ENCODE data around the gene FIG4.

Gene FIG4

GRCh38 chr6:109669811-109670210 is 21.3 kb upstream of the FIG4 start:
- Histone ChIP-seq H3K79me2 (ENCODE audit: control insufficient read depth, low read length) (no peaks in the 10 kb centered on the region), H3K27me3 (ENCODE audit: control insufficient read depth, low read length) (no peaks in the 10 kb centered on the region), H3K4me1 (ENCODE audit: control insufficient read depth, low read length) (peaks cover 5% of the 10 kb centered on the region), H3K4me2 (ENCODE audit: low read length) (no peak overlapping the region), H4K20me1 (ENCODE audit: control insufficient read depth, insufficient read depth, low read depth, low read length) (no peaks in the 10 kb centered on the region), H3K27ac (ENCODE audit: low read depth, low read length) (no peak overlapping the region), H3F3A (ENCODE audit: control insufficient read depth, insufficient read depth) (no peaks in the 10 kb centered on the region), H3K9me2 (replicated peaks; ENCODE audit: control insufficient read depth, low read length) (no peaks in the 10 kb centered on the region), H3K4me3 (ENCODE audit: low read length) (no peak overlapping the region), H3K9me3 (ENCODE audit: control insufficient read depth, insufficient read depth, low read length) (no peaks in the 10 kb centered on the region), H3K36me3 (ENCODE audit: control insufficient read depth, low read length) (no peaks in the 10 kb centered on the region)
- no peak for TF ChIP-seq CTCF (IDR thresholded peaks at IDR 0.05; ENCODE audit: low read depth, low read length, poor library complexity, severe bottlenecking)
- TF ChIP-seq EZH2phosphoT487 (IDR thresholded peaks at IDR 0.05; ENCODE audit: borderline replicate concordance, low read length), result no peak

- H3K27me3 ChIP-seq (ENCODE audit: control insufficient read depth, low read length), result no peaks in the 10 kb centered on the region
- H3K9me2 ChIP-seq (replicated peaks; ENCODE audit: control insufficient read depth, low read length), result no peaks in the 10 kb centered on the region
- H3K4me1 ChIP-seq (ENCODE audit: control insufficient read depth, low read length), result peaks cover 10% of the 10 kb centered on the region
- no peaks in the 10 kb centered on the region for H4K20me1 ChIP-seq (ENCODE audit: control insufficient read depth, insufficient read depth, low read depth, low read length)
- no peaks in the 10 kb centered on the region for H3F3A ChIP-seq (ENCODE audit: control insufficient read depth, insufficient read depth)
- no peaks in the 10 kb centered on the region for H3K36me3 ChIP-seq (ENCODE audit: control insufficient read depth, low read length)
- no peak overlapping the region for H3K27ac ChIP-seq (ENCODE audit: low read depth, low read length)
- no peak for TF ChIP-seq EZH2phosphoT487 (IDR thresholded peaks at IDR 0.05; ENCODE audit: borderline replicate concordance, low read length)
- TF ChIP-seq CTCF (IDR thresholded peaks at IDR 0.05; ENCODE audit: low read depth, low read length, poor library complexity, severe bottlenecking), result no peak
- H3K9me3 ChIP-seq (ENCODE audit: control insufficient read depth, insufficient read depth, low read length), result no peaks in the 10 kb centered on the region
- H3K4me3 ChIP-seq (ENCODE audit: low read length), result no peak overlapping the region
- no peak overlapping the region for H3K4me2 ChIP-seq (ENCODE audit: low read length)
- H3K79me2 ChIP-seq (ENCODE audit: control insufficient read depth, low read length), result no peaks in the 10 kb centered on the region
Measured at GRCh38 chr6:109671733-109672132, 19.4 kb upstream of the FIG4 start.

- H3K4me2 ChIP-seq (ENCODE audit: low read length), result no peak overlapping the region
- no peaks in the 10 kb centered on the region for H3K27me3 ChIP-seq (ENCODE audit: control insufficient read depth, low read length)
- H3K79me2 ChIP-seq (ENCODE audit: control insufficient read depth, low read length), result no peaks in the 10 kb centered on the region
- no peaks in the 10 kb centered on the region for H3K9me3 ChIP-seq (ENCODE audit: control insufficient read depth, insufficient read depth, low read length)
- H3F3A ChIP-seq (ENCODE audit: control insufficient read depth, insufficient read depth), result no peaks in the 10 kb centered on the region
- H4K20me1 ChIP-seq (ENCODE audit: control insufficient read depth, insufficient read depth, low read depth, low read length), result no peaks in the 10 kb centered on the region
- no peak overlapping the region for H3K27ac ChIP-seq (ENCODE audit: low read depth, low read length)
- no peak for TF ChIP-seq EZH2phosphoT487 (IDR thresholded peaks at IDR 0.05; ENCODE audit: borderline replicate concordance, low read length)
- peaks cover 10% of the 10 kb centered on the region for H3K4me1 ChIP-seq (ENCODE audit: control insufficient read depth, low read length)
- H3K9me2 ChIP-seq (replicated peaks; ENCODE audit: control insufficient read depth, low read length), result no peaks in the 10 kb centered on the region
- H3K36me3 ChIP-seq (ENCODE audit: control insufficient read depth, low read length), result no peaks in the 10 kb centered on the region
- H3K4me3 ChIP-seq (ENCODE audit: low read length), result no peak overlapping the region
Measured at GRCh38 chr6:109672175-109672574, 18.9 kb upstream of the FIG4 start.

- Histone ChIP-seq H3K4me3 (ENCODE audit: low read length) (no peak overlapping the region), H3K4me2 (ENCODE audit: low read length) (no peak overlapping the region), H3F3A (ENCODE audit: control insufficient read depth, insufficient read depth) (no peaks in the 10 kb centered on the region), H4K20me1 (ENCODE audit: control insufficient read depth, insufficient read depth, low read depth, low read length) (no peaks in the 10 kb centered on the region), H3K9me3 (ENCODE audit: control insufficient read depth, insufficient read depth, low read length) (no peaks in the 10 kb centered on the region), H3K36me3 (ENCODE audit: control insufficient read depth, low read length) (no peaks in the 10 kb centered on the region), H3K27me3 (ENCODE audit: control insufficient read depth, low read length) (no peaks in the 10 kb centered on the region), H3K79me2 (ENCODE audit: control insufficient read depth, low read length) (no peaks in the 10 kb centered on the region), H3K4me1 (ENCODE audit: control insufficient read depth, low read length) (peaks cover 10% of the 10 kb centered on the region), H3K9me2 (replicated peaks; ENCODE audit: control insufficient read depth, low read length) (no peaks in the 10 kb centered on the region), H3K27ac (ENCODE audit: low read depth, low read length) (no peak overlapping the region)
- TF ChIP-seq EZH2phosphoT487 (IDR thresholded peaks at IDR 0.05; ENCODE audit: borderline replicate concordance, low read length), result no peak
- TF ChIP-seq CTCF (IDR thresholded peaks at IDR 0.05; ENCODE audit: low read depth, low read length, poor library complexity, severe bottlenecking), result no peak
Measured at GRCh38 chr6:109672839-109673238, 18.3 kb upstream of the FIG4 start.
